Hepatocyte (in vitro differentiated cells): ENCODE data around the gene ITPR2. TPM values are rescaled to one million over a fixed set of nuclear protein-coding genes. Genes with fewer than 3 reads are reported as not detected.

Experiments
- DNase-seq: peaks from one replicate; pipeline ENCODE4 v3.0.0-alpha.2; 2016; ENCODE audit warnings: low spot score
- H2AFZ ChIP-seq: fragments of 200-600 bp; sonication (generic); 2 replicates; pipeline ENCODE4 v1.6.0; 2016; ENCODE audit warnings: antibody characterized with exemption, mild to moderate bottlenecking
- H3K27ac ChIP-seq: fragments of 200-600 bp; sonication (generic); 2 replicates; pipeline ENCODE4 v1.5.1; 2016; ENCODE audit warnings: mild to moderate bottlenecking
- H3K27me3 ChIP-seq: fragments of 200-600 bp; sonication (generic); 2 replicates; pipeline ENCODE4 v1.6.1; 2016
- H3K36me3 ChIP-seq: fragments of 200-600 bp; sonication (generic); replicated peaks from 2 replicates; pipeline ENCODE4 v1.5.1; 2016; ENCODE audit warnings: low read depth; ENCODE audit not compliant: insufficient read depth
- H3K4me1 ChIP-seq: fragments of 200-600 bp; sonication (generic); 2 replicates; pipeline ENCODE4 v1.5.1; 2016; ENCODE audit warnings: mild to moderate bottlenecking, moderate library complexity; ENCODE audit not compliant: insufficient read depth
- H3K4me2 ChIP-seq: fragments of 200-600 bp; sonication (generic); 2 replicates; pipeline ENCODE4 v1.6.0; 2016
- H3K4me3 ChIP-seq: fragments of 200-600 bp; sonication (generic); 2 replicates; pipeline ENCODE4 v1.5.1; 2016; ENCODE audit warnings: mild to moderate bottlenecking
- H3K79me2 ChIP-seq: fragments of 200-600 bp; sonication (generic); 2 replicates; pipeline ENCODE4 v1.6.0; 2017; ENCODE audit warnings: mild to moderate bottlenecking
- H3K9me2 ChIP-seq: fragments of 200-600 bp; sonication (generic); replicated peaks from 2 replicates; pipeline ENCODE4 v1.6.0; 2017; ENCODE audit warnings: mild to moderate bottlenecking; ENCODE audit not compliant: insufficient read depth
- H3K9me3 ChIP-seq: fragments of 200-600 bp; sonication (generic); 2 replicates; pipeline ENCODE4 v1.5.1; 2016; ENCODE audit warnings: low read depth, mild to moderate bottlenecking
- H4K20me1 ChIP-seq: fragments of 200-600 bp; sonication (generic); 2 replicates; pipeline ENCODE4 v1.6.0; 2016; ENCODE audit warnings: mild to moderate bottlenecking; ENCODE audit not compliant: insufficient read depth, poor library complexity, severe bottlenecking
- EZH2 ChIP-seq: fragments of 200-600 bp; sonication (generic); IDR thresholded peaks from 2 replicates; pipeline ENCODE4 v1.6.1; 2016; ENCODE audit warnings: antibody characterized with exemption, mild to moderate bottlenecking, borderline replicate concordance
- EZH2phosphoT487 ChIP-seq: fragments of 200-600 bp; sonication (generic); IDR thresholded peaks from one replicate; pipeline ENCODE4 v1.6.1; 2018; ENCODE audit warnings: antibody characterized with exemption, mild to moderate bottlenecking, low read depth, moderate library complexity; ENCODE audit not compliant: unreplicated experiment, severe bottlenecking
- WGBS: methylation state at CpG from one replicate; pipeline ENCODE4 v1.1.6; 2016; ENCODE audit warnings: low lambda C conversion rate; ENCODE audit errors: missing lambda C conversion rate; 5-methylcytosine and 5-hydroxymethylcytosine counted together
- polyA plus RNA-seq: library from polyadenylated mRNA; unstranded; fragments of >200 nt; fragmentation: Nextera tagmentation; extraction: Ambion mirVana; gene quantifications from 2 replicates; pipeline ENCODE4 v1.2.1, GENCODE V29; 2016
- total RNA-seq: library from RNA; depleted of rRNA; stranded (reverse); fragments of >200 nt; gene quantifications from 2 replicates; pipeline ENCODE4 v1.2.3, GENCODE V29; 2014
- TF ChIP-seq, protein P1 (sequence below): fragments of 200-600 bp; sonication (generic); IDR thresholded peaks from 2 replicates; pipeline ENCODE4 v1.5.1; 2016; ENCODE audit warnings: antibody characterized with exemption, mild to moderate bottlenecking; ENCODE audit not compliant: poor library complexity

Gene ITPR2
- total and polyA plus RNA-seq, 2 experiments from 2014 or later, result 22.0 to 51.4 TPM

DNA sequence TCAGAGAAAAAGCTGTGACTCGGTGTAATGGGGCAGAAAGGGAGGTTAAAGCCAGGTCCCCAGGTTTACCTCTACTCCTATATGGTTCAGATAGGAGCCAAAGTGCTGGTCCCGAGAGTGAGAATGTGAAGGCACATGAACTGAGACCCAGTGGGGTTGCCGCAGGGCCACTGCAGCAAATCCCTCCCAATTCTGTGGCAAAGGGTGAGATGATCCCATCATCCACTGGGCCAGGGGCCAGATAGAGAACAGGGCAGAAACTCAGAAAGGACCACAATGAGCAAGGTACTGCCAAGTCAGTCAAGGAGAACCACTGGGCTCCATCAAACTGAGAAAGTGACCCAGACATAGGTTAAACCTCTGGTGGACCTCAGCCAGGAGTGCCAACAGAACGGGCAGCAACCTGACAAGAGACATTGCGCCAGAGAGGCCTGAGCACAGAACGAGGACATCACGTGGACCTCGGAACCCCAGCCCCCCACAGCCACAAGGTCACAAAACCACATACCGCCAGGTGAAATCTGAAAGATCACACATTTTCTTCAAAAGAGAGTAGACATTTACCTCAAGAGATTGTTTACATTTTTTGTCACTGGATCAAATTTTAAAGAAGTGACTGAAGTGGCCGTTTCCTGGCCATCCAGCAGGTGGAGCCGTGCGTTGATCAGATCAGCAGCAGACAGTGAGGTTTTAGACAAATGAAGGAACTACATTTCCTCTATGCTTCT, 20.5 kb upstream of the ITPR2 start:
- WGBS, result 53% methylated on average over 12 of the region's 12 CpGs

DNA sequence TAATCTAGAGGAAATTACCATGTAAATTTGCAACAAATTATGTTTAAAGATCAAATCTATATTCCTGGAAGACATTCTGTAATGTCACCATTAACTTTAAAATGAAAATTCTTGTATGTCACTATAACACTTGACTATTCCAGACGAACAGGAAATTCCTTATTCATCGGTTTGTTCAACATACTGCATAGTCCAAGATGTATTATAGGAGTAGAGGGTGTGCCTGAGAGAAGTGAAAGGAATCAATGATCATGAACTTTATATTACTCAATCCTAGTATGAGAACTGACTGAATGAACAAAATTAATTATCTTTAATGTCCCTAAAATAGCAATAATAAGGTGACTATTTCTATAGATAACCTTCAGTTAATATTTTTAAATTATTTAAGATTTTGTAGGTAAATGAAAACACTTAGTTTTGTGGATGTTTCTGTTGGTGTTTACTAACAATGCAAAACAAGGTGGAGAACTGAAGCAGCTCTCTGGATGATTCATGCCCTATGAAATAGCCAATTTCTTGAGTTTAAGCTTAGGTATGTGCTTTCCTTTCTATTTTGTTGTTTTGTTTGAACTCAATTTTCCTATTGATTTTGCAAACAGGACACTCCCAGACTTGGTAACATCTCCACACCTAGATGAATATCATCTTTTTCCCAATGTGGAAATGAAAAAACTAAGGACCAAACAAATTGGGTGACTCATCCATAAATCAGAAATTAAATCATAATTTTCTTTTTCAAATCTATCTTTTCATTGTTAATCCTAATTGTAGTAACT, 18.2 kb upstream of the ITPR2 start:
- no peaks in the 10 kb centered on the region for H3K9me2 ChIP-seq
- no peaks in the 10 kb centered on the region for H3K27me3 ChIP-seq
- DNase-seq, result no peak
- H3K79me2 ChIP-seq, result no peaks in the 10 kb centered on the region
- H3K4me1 ChIP-seq, result peaks cover 5% of the 10 kb centered on the region
- no peak overlapping the region for H3K27ac ChIP-seq
- H4K20me1 ChIP-seq, result no peaks in the 10 kb centered on the region
- H3K4me3 ChIP-seq, result no peak overlapping the region
- TF ChIP-seq EZH2 (no peak), EZH2phosphoT487 (no peak)
- TF ChIP-seq, protein P1, sequence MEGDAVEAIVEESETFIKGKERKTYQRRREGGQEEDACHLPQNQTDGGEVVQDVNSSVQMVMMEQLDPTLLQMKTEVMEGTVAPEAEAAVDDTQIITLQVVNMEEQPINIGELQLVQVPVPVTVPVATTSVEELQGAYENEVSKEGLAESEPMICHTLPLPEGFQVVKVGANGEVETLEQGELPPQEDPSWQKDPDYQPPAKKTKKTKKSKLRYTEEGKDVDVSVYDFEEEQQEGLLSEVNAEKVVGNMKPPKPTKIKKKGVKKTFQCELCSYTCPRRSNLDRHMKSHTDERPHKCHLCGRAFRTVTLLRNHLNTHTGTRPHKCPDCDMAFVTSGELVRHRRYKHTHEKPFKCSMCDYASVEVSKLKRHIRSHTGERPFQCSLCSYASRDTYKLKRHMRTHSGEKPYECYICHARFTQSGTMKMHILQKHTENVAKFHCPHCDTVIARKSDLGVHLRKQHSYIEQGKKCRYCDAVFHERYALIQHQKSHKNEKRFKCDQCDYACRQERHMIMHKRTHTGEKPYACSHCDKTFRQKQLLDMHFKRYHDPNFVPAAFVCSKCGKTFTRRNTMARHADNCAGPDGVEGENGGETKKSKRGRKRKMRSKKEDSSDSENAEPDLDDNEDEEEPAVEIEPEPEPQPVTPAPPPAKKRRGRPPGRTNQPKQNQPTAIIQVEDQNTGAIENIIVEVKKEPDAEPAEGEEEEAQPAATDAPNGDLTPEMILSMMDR, result no peak
- H2AFZ ChIP-seq, result no peak overlapping the region
- H3K4me2 ChIP-seq, result no peak overlapping the region
- 57% methylated on average over 2 of the region's 2 CpGs for WGBS
- no peaks in the 10 kb centered on the region for H3K9me3 ChIP-seq
- H3K36me3 ChIP-seq, result no peaks in the 10 kb centered on the region

More for the DNA sequence above, 20.5 kb upstream of the ITPR2 start:
- Histone ChIP-seq H3K9me3 (no peaks in the 10 kb centered on the region), H3K4me1 (peaks cover 9% of the 10 kb centered on the region), H3K79me2 (no peaks in the 10 kb centered on the region), H3K9me2 (no peaks in the 10 kb centered on the region), H3K27ac (no peak overlapping the region), H4K20me1 (no peaks in the 10 kb centered on the region), H3K4me2 (no peak overlapping the region), H2AFZ (no peak overlapping the region), H3K4me3 (no peak overlapping the region), H3K27me3 (no peaks in the 10 kb centered on the region), H3K36me3 (no peaks in the 10 kb centered on the region)
- DNase-seq, result peak; percentile 76
- TF ChIP-seq, protein P1, result peak; percentile 90
- no peak for TF ChIP-seq EZH2

DNA sequence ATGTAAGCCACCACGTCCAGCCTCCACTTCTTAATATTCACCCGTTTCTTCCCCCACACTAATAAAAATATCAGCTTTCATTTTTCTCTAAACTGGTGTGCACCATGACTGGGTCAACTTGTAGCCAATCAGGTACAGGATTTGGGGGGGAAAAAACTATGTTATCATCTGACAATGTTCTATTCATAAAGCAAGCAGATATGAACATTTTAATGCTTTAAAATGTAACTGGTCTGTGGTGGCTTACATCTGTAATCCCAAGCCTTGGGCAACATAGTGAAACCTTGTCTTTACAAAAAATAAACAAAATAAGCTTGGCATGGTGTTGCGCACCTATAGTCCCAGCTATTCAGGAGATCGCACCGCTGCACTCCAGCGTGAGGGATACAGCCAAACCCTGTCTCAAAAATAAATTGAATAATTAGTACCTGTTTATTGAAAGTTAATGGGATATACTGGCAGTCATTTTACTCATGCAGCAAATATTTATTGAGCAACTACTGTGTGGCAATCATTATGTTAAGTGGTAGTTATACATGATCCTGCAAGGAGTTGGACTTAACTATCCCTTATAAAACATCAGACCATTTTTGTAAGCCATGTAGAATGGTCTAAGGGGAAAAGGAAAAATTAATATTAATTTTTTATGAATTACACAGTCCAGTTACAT, 15.3 kb upstream of the ITPR2 start:
- H3K9me3 ChIP-seq, result no peaks in the 10 kb centered on the region
- 96% methylated on average over 6 of the region's 6 CpGs for WGBS

More for the DNA sequence above, 15.3 kb upstream of the ITPR2 start:
- Histone ChIP-seq H4K20me1 (no peaks in the 10 kb centered on the region), H3K27me3 (no peaks in the 10 kb centered on the region), H3K4me3 (no peak overlapping the region), H3K36me3 (no peaks in the 10 kb centered on the region), H3K4me2 (no peak overlapping the region), H3K79me2 (no peaks in the 10 kb centered on the region), H2AFZ (no peak overlapping the region), H3K9me2 (no peaks in the 10 kb centered on the region), H3K27ac (peak overlapping the region; percentile 13), H3K4me1 (peaks cover 15% of the 10 kb centered on the region)
- TF ChIP-seq EZH2phosphoT487, result no peak
- no peak for TF ChIP-seq EZH2
- TF ChIP-seq, protein P1, result no peak
- DNase-seq, result no peak
